Mesothelial cell of epicardium (in vitro differentiated cells): ENCODE measurements around the gene CYBB. TPM values are rescaled to one million over a fixed set of nuclear protein-coding genes. Genes with fewer than 3 reads are reported as not detected.

ENCODE experiments used
- DNase-seq, 2 experiments: peaks; one replicate each; pipeline ENCODE4 v3.0.0; 2021; ENCODE audit warnings: low spot score in 2 of 2; ENCODE audit not compliant: unreplicated experiment in 2 of 2
- H3K27ac Mint-ChIP-seq: 2 replicates; pipeline ENCODE4 v1.8.0; 2021; ENCODE audit warnings: mixed read lengths
- H3K27me3 Mint-ChIP-seq: 2 replicates; pipeline ENCODE4 v1.8.0; 2021; ENCODE audit warnings: low read depth, mixed read lengths
- H3K36me3 Mint-ChIP-seq: 2 replicates; pipeline ENCODE4 v1.8.0; 2021; ENCODE audit warnings: mixed read lengths
- H3K4me1 Mint-ChIP-seq: 2 replicates; pipeline ENCODE4 v1.8.0; 2021; ENCODE audit warnings: mixed read lengths
- H3K4me3 Mint-ChIP-seq: 2 replicates; pipeline ENCODE4 v1.8.0; 2021; ENCODE audit warnings: mild to moderate bottlenecking, moderate library complexity, mixed read lengths
- H3K9me3 Mint-ChIP-seq: 2 replicates; pipeline ENCODE4 v1.8.0; 2021; ENCODE audit warnings: mixed read lengths
- CTCF ChIP-seq: fragments of 200-600 bp; sonication (generic); IDR thresholded peaks from one replicate; pipeline ENCODE4 v1.5.0; 2021; ENCODE audit warnings: antibody characterized with exemption; ENCODE audit not compliant: unreplicated experiment
- total RNA-seq: library from RNA; stranded (reverse); gene quantifications from 3 replicates; pipeline ENCODE4 v1.2.1, GENCODE V29; 2021

Gene CYBB
- total RNA-seq, 1 donor from 2014 or later, result 0.07 TPM

- DNase-seq, result no peak
- Mint-ChIP-seq H3K27ac (no peak overlapping the region), H3K9me3 (peaks cover 30% of the 10 kb centered on the region), H3K36me3 (no peaks in the 10 kb centered on the region), H3K4me3 (no peak overlapping the region), H3K27me3 (no peaks in the 10 kb centered on the region), H3K4me1 (no peaks in the 10 kb centered on the region)
- no peak for TF ChIP-seq CTCF
These were observed 33.7 kb downstream of the CYBB start for GRCh38 chrX:37813570-37813969.

GRCh38 chrX:37815366-37815765, 35.5 kb downstream of the CYBB start:
- Mint-ChIP-seq H3K4me3 (no peak overlapping the region), H3K36me3 (no peaks in the 10 kb centered on the region), H3K27me3 (no peaks in the 10 kb centered on the region), H3K4me1 (no peaks in the 10 kb centered on the region), H3K9me3 (peaks cover 30% of the 10 kb centered on the region), H3K27ac (no peak overlapping the region)
- no peak for TF ChIP-seq CTCF
- DNase-seq, result no peak

- no peaks in the 10 kb centered on the region for H3K27me3 Mint-ChIP-seq
- no peak for DNase-seq
- peaks cover 25% of the 10 kb centered on the region for H3K9me3 Mint-ChIP-seq
- H3K36me3 Mint-ChIP-seq, result no peaks in the 10 kb centered on the region
- no peak for TF ChIP-seq CTCF
- no peaks in the 10 kb centered on the region for H3K4me1 Mint-ChIP-seq
- no peak overlapping the region for H3K27ac Mint-ChIP-seq
- H3K4me3 Mint-ChIP-seq, result no peak overlapping the region
These were observed 36.9 kb downstream of the CYBB start for GRCh38 chrX:37816766-37817165.

- DNase-seq, result no peak
- H3K4me3 Mint-ChIP-seq, result no peak overlapping the region
- H3K27me3 Mint-ChIP-seq, result no peaks in the 10 kb centered on the region
- TF ChIP-seq CTCF, result no peak
- peaks cover 21% of the 10 kb centered on the region for H3K9me3 Mint-ChIP-seq
- no peaks in the 10 kb centered on the region for H3K36me3 Mint-ChIP-seq
- no peak overlapping the region for H3K27ac Mint-ChIP-seq
- no peaks in the 10 kb centered on the region for H3K4me1 Mint-ChIP-seq
These were observed 37.3 kb downstream of the CYBB start for GRCh38 chrX:37817176-37817575.

- Mint-ChIP-seq H3K27me3 (no peaks in the 10 kb centered on the region), H3K4me1 (no peaks in the 10 kb centered on the region)
These were observed 37.7 kb downstream of the CYBB start for GRCh38 chrX:37817579-37817978.

More at GRCh38 chrX:37817579-37817978, 37.7 kb downstream of the CYBB start:
- no peak for DNase-seq
- Mint-ChIP-seq H3K4me3 (no peak overlapping the region), H3K36me3 (no peaks in the 10 kb centered on the region), H3K27ac (no peak overlapping the region), H3K9me3 (peaks cover 20% of the 10 kb centered on the region)
- no peak for TF ChIP-seq CTCF
